GM12864 (cell line): ENCODE data around the gene MRPS15.
"Not testable (repeated sequence)": the region's sequence is repeated elsewhere in the genome, so short reads cannot be mapped to it uniquely, and the experiment has no call there.

ENCODE experiments used
- DNase-seq: peaks from one replicate; pipeline ENCODE4 v3.0.0-alpha.2; 2011; ENCODE audit warnings: low read depth
- H3K4me3 ChIP-seq: 2 replicates; pipeline ENCODE4 v1.5.1; 2011; ENCODE audit warnings: mild to moderate bottlenecking, low read depth, low read length, control low read depth
- TF ChIP-seq, protein P1 (sequence below): IDR thresholded peaks from 2 replicates; pipeline ENCODE4 v1.5.1; 2011; ENCODE audit warnings: low read depth, mild to moderate bottlenecking, moderate library complexity, low read length, control low read depth, inconsistent platforms; ENCODE audit errors: missing control alignments

MRPS15 gene

DNA sequence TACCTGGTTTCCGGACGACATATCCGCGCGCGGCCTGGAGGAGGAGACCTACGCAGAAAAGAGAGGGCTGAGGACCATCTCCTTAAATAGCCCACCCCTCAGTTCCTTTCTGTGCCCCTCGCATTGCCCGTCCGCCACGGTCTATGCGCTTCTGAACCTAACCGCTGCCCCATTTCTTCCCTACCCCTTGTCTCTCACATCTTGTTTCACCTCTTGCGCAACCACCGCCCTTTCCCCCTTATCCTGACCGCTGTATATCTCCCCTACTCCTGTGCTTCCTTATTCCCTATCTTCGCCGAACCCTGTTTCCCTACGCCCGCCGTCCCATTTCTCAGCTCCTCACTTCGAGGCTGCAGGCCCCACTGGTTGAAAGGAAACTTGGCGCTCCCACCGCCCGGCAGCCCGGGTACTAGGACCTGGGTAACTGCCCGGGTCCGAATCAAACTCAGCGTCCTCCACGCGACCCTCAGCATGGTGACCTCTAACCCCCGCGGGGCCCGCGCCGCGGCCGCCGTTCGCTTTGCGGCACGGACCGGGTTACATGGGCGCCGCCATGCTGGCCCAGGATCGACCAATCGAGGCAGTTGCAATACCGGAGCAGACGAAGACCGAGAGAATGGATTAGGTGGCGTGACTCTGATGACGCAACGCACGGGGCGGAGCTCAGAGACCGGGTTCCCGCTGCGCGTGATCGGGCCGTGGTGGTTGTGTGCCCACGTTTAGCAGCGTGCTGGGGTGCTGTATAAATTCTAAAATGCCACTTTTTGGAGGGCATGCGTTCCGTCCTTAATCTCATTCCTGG is at the start of gene MRPS15:
TSS of gene MRPS15 (minus strand) at position 582 of the 802 bp plus-strand sequence. CDS start at position 473, 109 bp downstream.
- TF ChIP-seq, protein P1, sequence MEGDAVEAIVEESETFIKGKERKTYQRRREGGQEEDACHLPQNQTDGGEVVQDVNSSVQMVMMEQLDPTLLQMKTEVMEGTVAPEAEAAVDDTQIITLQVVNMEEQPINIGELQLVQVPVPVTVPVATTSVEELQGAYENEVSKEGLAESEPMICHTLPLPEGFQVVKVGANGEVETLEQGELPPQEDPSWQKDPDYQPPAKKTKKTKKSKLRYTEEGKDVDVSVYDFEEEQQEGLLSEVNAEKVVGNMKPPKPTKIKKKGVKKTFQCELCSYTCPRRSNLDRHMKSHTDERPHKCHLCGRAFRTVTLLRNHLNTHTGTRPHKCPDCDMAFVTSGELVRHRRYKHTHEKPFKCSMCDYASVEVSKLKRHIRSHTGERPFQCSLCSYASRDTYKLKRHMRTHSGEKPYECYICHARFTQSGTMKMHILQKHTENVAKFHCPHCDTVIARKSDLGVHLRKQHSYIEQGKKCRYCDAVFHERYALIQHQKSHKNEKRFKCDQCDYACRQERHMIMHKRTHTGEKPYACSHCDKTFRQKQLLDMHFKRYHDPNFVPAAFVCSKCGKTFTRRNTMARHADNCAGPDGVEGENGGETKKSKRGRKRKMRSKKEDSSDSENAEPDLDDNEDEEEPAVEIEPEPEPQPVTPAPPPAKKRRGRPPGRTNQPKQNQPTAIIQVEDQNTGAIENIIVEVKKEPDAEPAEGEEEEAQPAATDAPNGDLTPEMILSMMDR = no peak
- peak; percentile 83 for DNase-seq

DNA sequence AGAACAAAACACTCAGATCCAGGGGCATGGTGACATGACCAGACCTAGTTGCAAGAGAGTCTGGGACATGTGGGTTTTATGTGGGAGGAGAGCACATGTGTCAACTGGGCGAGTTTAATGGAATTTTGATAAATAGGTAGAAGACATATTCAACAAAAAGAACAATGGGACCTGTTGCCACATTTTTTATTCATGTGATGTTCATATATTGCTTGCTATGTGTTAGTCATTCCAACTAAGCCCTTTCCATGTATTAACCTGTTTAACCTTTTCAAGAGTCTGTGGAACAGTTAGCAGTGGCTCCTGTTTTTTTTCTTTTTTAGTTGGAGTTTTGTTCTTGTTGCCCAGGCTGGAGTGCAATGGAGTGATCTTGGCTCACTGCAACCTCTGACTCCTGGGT is 48.7 kb upstream of the MRPS15 start:
- H3K4me3 ChIP-seq = no peak overlapping the region
- TF ChIP-seq, protein P1 = no peak
- no peak for DNase-seq

More for the DNA sequence above, at the start of gene MRPS15:
- peak within 1 kb of the TSS; percentile 93 for H3K4me3 ChIP-seq

DNA sequence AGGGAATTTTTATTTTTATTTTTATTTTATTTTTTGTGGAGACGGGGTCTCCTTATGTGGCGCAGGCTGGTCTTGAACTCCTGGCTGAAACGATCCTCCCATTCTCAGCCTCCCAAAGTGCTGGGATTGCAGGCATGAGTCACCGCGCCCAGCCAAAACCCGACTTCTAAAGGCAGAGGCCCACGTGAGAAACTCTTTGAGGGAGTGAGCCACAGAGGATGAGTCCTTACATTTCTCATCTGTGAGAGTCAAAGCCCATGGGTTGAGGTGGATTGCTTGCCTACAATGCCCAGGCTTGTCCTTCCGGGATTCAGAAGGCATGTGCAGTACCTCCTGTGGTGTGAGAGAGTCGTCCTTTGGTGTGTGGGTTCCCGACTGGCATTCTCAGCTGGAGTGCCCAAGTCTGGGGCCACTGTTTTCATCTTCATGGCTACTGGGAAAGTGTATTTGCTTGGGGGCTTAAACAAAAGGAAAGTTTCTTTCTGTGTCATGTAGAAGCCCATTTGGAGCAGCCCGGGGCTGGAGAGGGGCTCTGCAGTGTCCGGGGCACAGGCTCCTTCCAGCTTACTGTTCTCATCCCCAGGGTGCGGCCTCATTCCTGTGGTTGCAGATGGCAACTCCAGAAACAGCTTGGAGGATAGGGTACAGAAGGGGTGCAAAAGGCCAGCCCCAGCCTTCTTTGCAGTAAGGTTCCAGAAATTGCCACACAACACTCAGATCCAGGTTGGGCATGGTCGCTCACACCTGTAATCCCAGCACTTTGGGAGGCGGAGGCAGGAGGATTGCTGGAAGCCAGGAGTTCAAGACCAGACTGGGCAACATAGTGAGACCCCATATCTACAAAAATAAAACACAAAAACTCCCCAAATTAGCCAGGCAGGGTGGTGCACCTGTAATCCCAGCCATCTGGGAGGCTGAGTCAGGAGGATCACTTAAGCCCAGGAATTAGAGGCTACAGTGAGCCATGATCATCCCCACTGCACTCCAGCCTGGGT is 47.9 kb upstream of the MRPS15 start:
- no peak for DNase-seq
- no peak overlapping the region for H3K4me3 ChIP-seq
- TF ChIP-seq, protein P1 = no peak

DNA sequence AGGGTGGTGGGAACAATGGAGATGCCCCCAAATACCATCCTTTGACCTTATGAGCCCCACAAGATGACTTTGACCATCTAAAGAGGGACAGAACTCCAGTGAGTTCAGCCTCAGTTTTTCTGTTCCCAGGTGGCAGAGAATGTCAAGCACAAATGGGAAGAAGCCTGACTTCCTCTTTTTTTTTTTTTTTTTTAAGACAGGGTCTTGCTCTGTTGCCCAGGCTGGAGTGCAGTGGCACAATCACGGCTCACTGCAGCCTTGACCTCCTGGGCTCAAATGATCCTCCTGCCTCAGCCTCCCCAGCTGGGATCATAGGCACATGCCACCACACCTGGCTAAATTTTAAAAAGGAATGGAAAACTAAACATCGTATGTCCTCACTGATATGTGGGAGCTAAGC is 47.0 kb upstream of the MRPS15 start:
- not testable (repeated sequence) for DNase-seq, H3K4me3 ChIP-seq

DNA sequence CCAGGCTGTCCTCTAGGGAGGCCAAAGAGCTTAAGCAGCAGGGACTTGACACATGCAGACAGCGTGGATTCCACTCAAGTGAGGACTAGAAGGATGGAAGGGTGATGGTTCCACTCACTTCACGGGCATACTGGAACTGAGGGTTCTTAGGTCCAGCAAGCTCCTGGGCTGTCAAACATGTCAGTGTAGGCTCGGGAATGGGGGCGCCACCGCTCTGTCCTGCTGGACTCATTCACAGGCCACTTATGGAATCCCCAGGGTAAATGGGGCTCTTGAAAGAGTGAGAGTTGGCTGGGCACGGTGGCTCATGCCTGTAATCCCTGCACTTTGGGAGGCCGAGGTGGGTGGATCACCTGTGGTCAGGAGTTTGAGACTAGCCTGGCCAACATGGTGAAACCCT is 46.2 kb upstream of the MRPS15 start:
- no peak overlapping the region for H3K4me3 ChIP-seq
- no peak for DNase-seq
- TF ChIP-seq, protein P1 = no peak

DNA sequence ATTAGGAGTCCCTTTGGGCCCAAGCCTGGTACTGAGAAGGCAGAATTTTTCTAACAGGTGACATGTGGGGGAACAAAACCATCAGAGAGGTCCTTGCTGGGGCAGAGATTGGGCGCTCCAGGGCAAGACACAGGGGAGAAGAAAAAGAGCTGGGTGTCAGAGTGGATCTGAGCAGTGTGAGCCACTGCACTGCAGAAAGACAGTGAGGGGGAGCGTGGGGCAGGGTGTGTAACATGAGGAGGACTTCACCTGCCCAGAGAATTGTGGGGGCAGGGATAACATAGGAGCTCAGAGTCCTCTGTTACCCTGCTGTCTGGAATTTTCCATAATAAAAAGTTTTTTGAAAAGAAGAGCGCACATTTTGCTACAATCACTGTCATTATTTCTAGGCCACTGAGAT is 44.1 kb upstream of the MRPS15 start:
- no peak for DNase-seq
- H3K4me3 ChIP-seq = no peak overlapping the region
- TF ChIP-seq, protein P1 = no peak

DNA sequence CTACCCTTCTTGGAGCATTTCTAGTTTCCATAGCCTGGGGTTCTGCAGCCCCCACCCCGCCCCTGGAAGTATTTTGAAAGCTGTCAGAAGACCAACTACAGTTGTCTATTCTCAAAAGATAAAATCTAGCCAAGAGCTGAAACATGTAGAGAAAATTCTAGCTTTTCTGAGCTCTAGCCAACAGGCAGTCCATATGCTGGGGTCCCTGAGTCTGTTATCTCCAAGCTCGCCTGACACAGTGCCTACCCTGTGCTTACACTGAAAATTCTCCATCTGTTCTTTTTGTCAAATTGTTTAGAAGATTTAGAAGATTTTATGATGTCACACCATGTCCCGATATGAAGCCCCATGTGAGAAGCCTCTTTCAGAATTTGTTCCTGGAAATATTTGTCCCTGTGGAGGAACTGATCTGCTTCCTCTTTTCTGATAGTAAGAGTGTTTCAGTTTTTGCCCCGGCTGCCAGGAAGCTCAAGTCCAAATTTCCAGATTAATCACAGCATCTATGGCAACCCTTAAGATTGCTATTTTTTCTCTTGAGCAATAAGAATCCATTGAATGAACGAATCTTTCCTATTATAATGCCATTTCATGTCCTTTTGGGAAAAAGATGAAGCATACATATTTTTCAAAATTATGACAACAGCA is 42.2 kb upstream of the MRPS15 start:
- TF ChIP-seq, protein P1 = no peak
- DNase-seq = no peak
- H3K4me3 ChIP-seq = no peak overlapping the region
